A549 (cell line): ENCODE measurements around the gene WDR20.

Experiments
- CTCF ChIP-seq: fragments of >200 bp; sonication (Bioruptor Twin); formaldehyde crosslinking; IDR thresholded peaks from 3 replicates; pipeline ENCODE4 v1.5.1; 2016
- EHMT2 ChIP-seq: fragments of 200-600 bp; sonication (generic); IDR thresholded peaks from 2 replicates; pipeline ENCODE4 v1.6.1; 2016; ENCODE audit warnings: antibody characterized with exemption, low read depth, mild to moderate bottlenecking, moderate library complexity
- EP300 ChIP-seq, 2 experiments: fragments of >200 bp; sonication (Bioruptor Twin); formaldehyde crosslinking; IDR thresholded peaks; 2 replicates in 1 of 2; 3 replicates in 1 of 2; pipeline ENCODE4 v1.6.1; 2016 to 2017
- ESRRA ChIP-seq: fragments of 150-350 bp; IDR thresholded peaks from 2 replicates; pipeline ENCODE4 v1.6.1; 2014; ENCODE audit warnings: mild to moderate bottlenecking, low read length, borderline replicate concordance
- HDAC2 ChIP-seq: fragments of 200-600 bp; sonication (generic); IDR thresholded peaks from 2 replicates; pipeline ENCODE4 v1.6.1; 2016
- JUNB ChIP-seq: fragments of >200 bp; sonication (Bioruptor Twin); formaldehyde crosslinking; IDR thresholded peaks from 2 replicates; pipeline ENCODE4 v1.6.1; 2016
- POLR2A ChIP-seq: IDR thresholded peaks from 2 replicates; pipeline ENCODE4 v1.6.1; 2012; ENCODE audit warnings: mild to moderate bottlenecking, low read length
- RAD21 ChIP-seq, 2 experiments: fragments of >200 bp in 1 of 2; sonication (Bioruptor Twin) in 1 of 2; formaldehyde crosslinking in 1 of 2; IDR thresholded peaks in 1 of 2; conservative IDR thresholded peaks in 1 of 2; 2 replicates in 1 of 2; 3 replicates in 1 of 2; pipeline ENCODE4 v1.6.1; 2012 to 2018; ENCODE audit warnings: inconsistent platforms in 1 of 2
- RCOR1 ChIP-seq: fragments of 150-350 bp; IDR thresholded peaks from 2 replicates; pipeline ENCODE4 v1.6.1; 2014; ENCODE audit warnings: antibody characterized with exemption, low read length, low read depth
- ZNF302 ChIP-seq: fragments of 250-450 bp; sonication (Bioruptor Pico); IDR thresholded peaks from 2 replicates; pipeline ENCODE4 v1.9.0; 2021; ENCODE audit warnings: inconsistent platforms, mild to moderate bottlenecking, moderate library complexity

GRCh38 chr14:102090713-102091112 lies 49.0 kb upstream of the WDR20 start:
- TF ChIP-seq POLR2A: no peak
- TF ChIP-seq EP300 (IDR thresholded peaks at IDR 0.05): no peak
- no peak for TF ChIP-seq JUNB
- no peak for TF ChIP-seq CTCF
- no peak for TF ChIP-seq ZNF302 (CRISPR knock-in tag)
- TF ChIP-seq RAD21 (conservative IDR thresholded peaks at IDR 0.05 in 1 of 2, IDR thresholded peaks at IDR 0.05 in 1 of 2): no peak
- TF ChIP-seq ESRRA: no peak
- no peak for TF ChIP-seq RCOR1
- no peak for TF ChIP-seq HDAC2
- no peak for TF ChIP-seq EHMT2
